Endothelial cell of umbilical vein (primary cell): Measurements from ENCODE around the gene MBNL2. TPM values are rescaled to one million over a fixed set of nuclear protein-coding genes. Genes with fewer than 3 reads are reported as not detected.

ENCODE experiments used
- BruUV-seq: library from RNA; stranded (reverse); fragments of 400-500 nt; replicated peaks from 2 replicates; lab custom pipeline; 2021; lab: Mats Ljungman, UMichigan
- CTCF ChIA-PET: fragments of 300-600, 350-600 bp; sonication (Branson Sonifier 250); formaldehyde crosslinking; loops from one replicate; lab custom pipeline; 2021; ENCODE audit warnings: antibody characterized with exemption, inconsistent platforms; lab: Charles Lee
- POLR2A ChIA-PET: fragments of 300-600, 350-600 bp; sonication (Branson Sonifier 250); formaldehyde crosslinking; loops from one replicate; lab custom pipeline; 2021; ENCODE audit warnings: antibody characterized with exemption, inconsistent platforms; lab: Charles Lee
- DNase-seq: peaks from one replicate; pipeline ENCODE4 v3.0.0-alpha.2; 2011; ENCODE audit warnings: low read depth, low spot score
- FAIRE-seq: peaks from 2 replicates; lab custom pipeline; 2011; peaks lifted over from hg19 to GRCh38; lab: Jason Lieb, UNC
- H2AFZ ChIP-seq: 2 replicates; pipeline ENCODE4 v1.6.0; 2012; ENCODE audit warnings: low read depth, low read length, control low read depth, inconsistent platforms
- H3K27ac ChIP-seq: 2 replicates; pipeline ENCODE4 v1.5.1; 2011; ENCODE audit warnings: low read depth, mild to moderate bottlenecking, control low read depth, low read length, moderate library complexity; ENCODE audit not compliant: insufficient read depth
- H3K27me3 ChIP-seq, 2 experiments: 2 replicates each; pipeline versions ENCODE4 v1.6.0 to v1.6.1; 2011; ENCODE audit warnings: low read length in 2 of 2, mixed read lengths in 1 of 2; ENCODE audit not compliant: control insufficient read depth in 2 of 2, insufficient read depth in 2 of 2
- H3K36me3 ChIP-seq, 2 experiments: 2 replicates in 1 of 2; 3 replicates in 1 of 2; pipeline ENCODE4 v1.5.1; 2011; ENCODE audit warnings: low read length in 2 of 2, mild to moderate bottlenecking in 1 of 2, moderate library complexity in 1 of 2; ENCODE audit not compliant: control insufficient read depth in 2 of 2, insufficient read depth in 2 of 2; ENCODE audit errors: extremely low read depth in 1 of 2
- H3K4me1 ChIP-seq: 3 replicates; pipeline ENCODE4 v1.5.1; 2011; ENCODE audit warnings: mild to moderate bottlenecking, low read length; ENCODE audit not compliant: control insufficient read depth, insufficient read depth; ENCODE audit errors: extremely low read depth
- H3K4me2 ChIP-seq: 2 replicates; pipeline ENCODE4 v1.6.1; 2011; ENCODE audit warnings: low read length, control low read depth, mixed read lengths; ENCODE audit not compliant: insufficient read depth
- H3K4me3 ChIP-seq, 3 experiments: fragments of 200-600 bp in 1 of 3; sonication (generic), shearing (Covaris generic) in 1 of 3; replicated peaks in 1 of 3; 2 replicates each; pipeline ENCODE4 v1.5.1; 2011 to 2016; ENCODE audit warnings: control low read depth in 3 of 3, low read length in 3 of 3, mild to moderate bottlenecking in 2 of 3, inconsistent platforms in 1 of 3, low read depth in 1 of 3, moderate library complexity in 1 of 3; ENCODE audit not compliant: insufficient read depth in 1 of 3
- H3K79me2 ChIP-seq: 2 replicates; pipeline ENCODE4 v1.6.0; 2012; ENCODE audit warnings: low read length, inconsistent platforms; ENCODE audit not compliant: control insufficient read depth, insufficient read depth
- H3K9ac ChIP-seq: replicated peaks from 2 replicates; pipeline ENCODE3; 2011; ENCODE audit warnings: low read length, control low read depth; ENCODE audit not compliant: insufficient read depth; ENCODE audit errors: extremely low read depth
- H3K9me1 ChIP-seq: replicated peaks from 3 replicates; pipeline ENCODE4 v1.6.0; 2011; ENCODE audit warnings: mild to moderate bottlenecking, low read length; ENCODE audit not compliant: control insufficient read depth, insufficient read depth; ENCODE audit errors: extremely low read depth
- H3K9me3 ChIP-seq: replicated peaks from 2 replicates; pipeline ENCODE4 v1.5.1; 2012; ENCODE audit warnings: low read length, inconsistent platforms; ENCODE audit not compliant: control insufficient read depth, insufficient read depth
- H4K20me1 ChIP-seq: replicated peaks from 2 replicates; pipeline ENCODE3; 2011; ENCODE audit warnings: mild to moderate bottlenecking, low read length; ENCODE audit not compliant: control insufficient read depth, insufficient read depth; ENCODE audit errors: extremely low read depth
- EZH2 ChIP-seq: IDR thresholded peaks from 2 replicates; pipeline ENCODE4 v1.6.1; 2012; ENCODE audit warnings: borderline replicate concordance, low read depth, mild to moderate bottlenecking, moderate library complexity, low read length, inconsistent platforms; ENCODE audit not compliant: severe bottlenecking
- FOS ChIP-seq: IDR thresholded peaks from 2 replicates; pipeline ENCODE4 v1.6.1; 2011; ENCODE audit warnings: mild to moderate bottlenecking, low read length, moderate library complexity, borderline replicate concordance; ENCODE audit not compliant: insufficient read depth
- GATA2 ChIP-seq: IDR thresholded peaks from 2 replicates; pipeline ENCODE4 v1.7.0; 2011; ENCODE audit warnings: low read depth, mild to moderate bottlenecking, moderate library complexity, mixed read lengths, low read length; ENCODE audit not compliant: insufficient read length, insufficient read depth
- JUN ChIP-seq: IDR thresholded peaks from 2 replicates; pipeline ENCODE4 v1.6.1; 2011; ENCODE audit warnings: borderline replicate concordance, low read depth; ENCODE audit not compliant: insufficient read length, insufficient read depth
- MAX ChIP-seq: IDR thresholded peaks from 2 replicates; pipeline ENCODE4 v1.6.1; 2011; ENCODE audit not compliant: insufficient read depth, insufficient read length
- MYC ChIP-seq: IDR thresholded peaks from one replicate; pipeline ENCODE4 v1.6.1; 2011; ENCODE audit warnings: mild to moderate bottlenecking, low read depth, low read length
- POLR2A ChIP-seq: IDR thresholded peaks from 2 replicates; pipeline ENCODE4 v1.6.1; 2012; ENCODE audit warnings: low read depth, mild to moderate bottlenecking, control low read depth, low read length
- POLR2AphosphoS5 ChIP-seq: IDR thresholded peaks from 2 replicates; pipeline ENCODE4 v1.6.1; 2012; ENCODE audit warnings: low read depth, mild to moderate bottlenecking, control low read depth, low read length, moderate library complexity; ENCODE audit not compliant: insufficient read depth
- dilution Hi-C: fragments of 300-500 bp; cut with MboI; formaldehyde crosslinking; loops from one replicate; pipeline ENCODE4 v1.15.0; 2019; ENCODE audit warnings: low sequenced_read_pairs; ENCODE audit not compliant: extremely low pct_ligation_motif_present
- intact Hi-C: fragments of 100-400 bp; cut with micrococcal nuclease; formaldehyde crosslinking; loops from one replicate; pipeline ENCODE4 v1.10.0; 2022
- polyA plus RNA-seq, 4 experiments: library from polyadenylated mRNA; depleted of rRNA in 3 of 4; stranded (reverse) in 3 of 4; unstranded in 1 of 4; fragments of >200 nt; gene quantifications; 2 replicates each; pipeline versions ENCODE4 v1.2.1 to v1.2.3, GENCODE V29; 2011 to 2012; ENCODE audit warnings: missing spikeins in 1 of 4
- total RNA-seq: library from RNA; stranded (reverse); gene quantifications from 2 replicates; pipeline ENCODE4 v1.2.3, GENCODE V29; 2021
- TF ChIP-seq, protein P1 (sequence below), 2 donors: IDR thresholded peaks; 1 replicate in 1 of 2; 2 replicates in 1 of 2; pipeline ENCODE4 v1.5.1; 2011; ENCODE audit warnings: low read length in 2 of 2, mild to moderate bottlenecking in 2 of 2, moderate library complexity in 2 of 2, control low read depth in 1 of 2, inconsistent platforms in 1 of 2, low read depth in 1 of 2; ENCODE audit not compliant: insufficient read depth in 1 of 2; ENCODE audit errors: extremely low read depth in 1 of 2

Gene MBNL2
- total and polyA plus RNA-seq, 2 donors (not counting 3 experiments of a cell fraction or from before 2014, with no cell fraction given) = 32.9 to 76.5 TPM

DNA sequence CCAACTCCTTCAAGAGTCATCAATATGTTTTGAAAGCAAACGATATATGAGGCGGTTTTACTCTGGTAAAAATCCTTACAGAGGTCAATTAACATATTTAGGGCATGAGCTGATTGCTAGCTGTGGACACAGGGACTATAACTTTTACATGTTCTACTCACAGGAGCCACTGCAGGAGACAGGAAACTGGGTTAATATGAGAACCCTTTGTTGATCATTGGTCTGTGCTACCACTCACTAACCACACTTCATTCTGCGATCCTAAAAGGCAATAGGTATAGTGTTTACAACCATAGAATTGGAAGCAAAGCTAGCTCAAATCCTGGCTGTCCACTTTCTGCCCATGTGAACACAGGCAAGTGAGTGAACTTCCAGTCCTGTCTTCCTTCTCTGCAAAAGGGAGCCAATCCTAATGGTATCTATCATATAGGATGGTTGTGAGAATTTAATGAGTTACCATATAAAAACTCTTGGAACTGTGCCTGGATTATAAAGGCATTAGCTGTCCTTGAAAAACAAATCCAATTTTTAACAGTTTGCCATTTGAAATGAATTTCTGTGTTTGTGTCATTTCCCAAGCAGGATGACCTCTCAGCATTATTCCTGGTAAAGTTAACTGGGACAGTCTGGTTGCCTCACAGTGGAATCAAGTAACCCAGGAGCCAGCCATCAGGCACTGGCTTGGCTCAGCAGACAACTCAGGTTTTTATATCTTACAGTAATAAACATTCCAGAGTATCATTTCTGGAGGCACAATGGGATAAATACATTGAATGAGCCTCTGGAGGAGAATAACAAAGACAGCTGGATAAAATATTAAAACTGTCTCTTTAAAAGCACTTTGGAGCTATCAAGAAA lies 182.0 kb downstream of the MBNL2 start:
- Histone ChIP-seq H3K9ac (no peak overlapping the region), H2AFZ (no peak overlapping the region), H3K27me3 (peaks cover 7 to 9% of the 10 kb centered on the region in 2 experiments), H3K27ac (no peak overlapping the region), H3K4me1 (no peaks in the 10 kb centered on the region), H3K9me1 (no peaks in the 10 kb centered on the region), H3K4me3 (no peak overlapping the region), H3K4me2 (no peak overlapping the region), H3K9me3 (no peaks in the 10 kb centered on the region), H4K20me1 (no peaks in the 10 kb centered on the region), H3K79me2 (no peaks in the 10 kb centered on the region), H3K36me3 (no peaks in the 10 kb centered on the region)
- DNase-seq (no peak), FAIRE-seq (no peak)
- dilution Hi-C loops (no loop called here), intact Hi-C loops (no loop called here)
- CTCF ChIA-PET = interaction anchor here (1.3 to 2.7 kb wide), 4 partner anchors 9 to 294 kb away, joined by 3 to 15 read pairs (median 5); no protein-coding TSS in a partner anchor
- TF ChIP-seq GATA2 (no peak), MYC (no peak), FOS (no peak), POLR2AphosphoS5 (no peak), EZH2 (no peak), POLR2A (no peak), JUN (no peak), MAX (no peak)
- TF ChIP-seq, protein P1, sequence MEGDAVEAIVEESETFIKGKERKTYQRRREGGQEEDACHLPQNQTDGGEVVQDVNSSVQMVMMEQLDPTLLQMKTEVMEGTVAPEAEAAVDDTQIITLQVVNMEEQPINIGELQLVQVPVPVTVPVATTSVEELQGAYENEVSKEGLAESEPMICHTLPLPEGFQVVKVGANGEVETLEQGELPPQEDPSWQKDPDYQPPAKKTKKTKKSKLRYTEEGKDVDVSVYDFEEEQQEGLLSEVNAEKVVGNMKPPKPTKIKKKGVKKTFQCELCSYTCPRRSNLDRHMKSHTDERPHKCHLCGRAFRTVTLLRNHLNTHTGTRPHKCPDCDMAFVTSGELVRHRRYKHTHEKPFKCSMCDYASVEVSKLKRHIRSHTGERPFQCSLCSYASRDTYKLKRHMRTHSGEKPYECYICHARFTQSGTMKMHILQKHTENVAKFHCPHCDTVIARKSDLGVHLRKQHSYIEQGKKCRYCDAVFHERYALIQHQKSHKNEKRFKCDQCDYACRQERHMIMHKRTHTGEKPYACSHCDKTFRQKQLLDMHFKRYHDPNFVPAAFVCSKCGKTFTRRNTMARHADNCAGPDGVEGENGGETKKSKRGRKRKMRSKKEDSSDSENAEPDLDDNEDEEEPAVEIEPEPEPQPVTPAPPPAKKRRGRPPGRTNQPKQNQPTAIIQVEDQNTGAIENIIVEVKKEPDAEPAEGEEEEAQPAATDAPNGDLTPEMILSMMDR (IDR thresholded peaks at IDR 0.05; ENCODE audit: extremely low read depth in 1 of 2, insufficient read depth in 1 of 2, low read depth in 1 of 2, low read length in 2 of 2) = no peak
- no TSS peak for BruUV-seq
- POLR2A ChIA-PET = no interaction called here
